Measurements from ENCODE around the gene OSBP2.
"Not testable (repeated sequence)": the region's sequence is repeated elsewhere in the genome, so short reads cannot be mapped to it uniquely, and the experiment has no call there.

The OSBP2 gene

DNA sequence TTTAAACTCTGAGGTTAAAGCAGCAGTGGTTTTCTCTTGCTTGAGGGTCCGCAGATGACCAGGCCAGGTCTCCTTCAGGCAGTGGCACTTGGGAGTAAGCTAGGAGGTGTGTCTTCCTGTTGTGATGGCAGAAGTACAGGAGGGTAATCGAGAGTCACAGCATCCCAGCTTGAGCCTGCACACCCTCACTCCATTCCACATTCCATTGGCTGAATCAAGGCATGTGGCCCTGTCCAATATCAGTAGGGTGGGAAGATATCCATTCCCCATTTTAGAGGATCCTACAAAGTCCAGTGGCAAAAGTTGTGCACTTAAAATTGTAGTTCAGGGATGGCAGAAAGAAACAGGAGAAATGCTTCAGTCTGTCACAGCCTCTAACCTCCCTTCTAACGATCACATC is 23.3 kb downstream of the OSBP2 start:
- Mint-ChIP-seq H3K36me3 (ENCODE audit: low read depth) (no peaks in the 10 kb centered on the region), H3K4me1 (ENCODE audit: low read depth) (peaks cover 14% of the 10 kb centered on the region), H3K9me3 (no peaks in the 10 kb centered on the region), H3K27me3 (peaks cover 5% of the 10 kb centered on the region), H3K4me3 (no peak overlapping the region), H3K27ac (peak overlapping the region; percentile 6)
- intact Hi-C loops (cut with micrococcal nuclease): no loop called here

DNA sequence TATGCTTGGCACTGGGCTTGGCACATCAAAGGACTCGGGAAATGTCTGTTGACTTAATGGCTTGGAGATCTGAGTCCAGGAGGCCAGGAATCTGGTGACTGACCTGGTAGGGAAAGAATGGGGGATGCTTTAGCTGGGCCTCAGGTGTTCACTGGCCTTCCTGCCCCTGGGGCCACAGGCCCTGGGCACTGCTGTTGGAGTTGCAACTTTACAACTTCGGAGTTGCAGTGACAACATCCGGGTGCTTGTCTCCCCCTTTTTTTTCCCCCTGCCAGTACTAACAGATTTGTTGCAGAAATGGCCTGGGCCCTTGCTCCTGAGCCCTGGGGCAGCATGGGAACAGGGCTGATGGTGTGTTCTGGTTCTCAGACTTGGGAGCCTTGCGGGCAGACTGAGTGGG is 23.8 kb downstream of the OSBP2 start:
- intact Hi-C loops (cut with micrococcal nuclease): no loop called here
- H3K27ac Mint-ChIP-seq: no peak overlapping the region
- H3K27me3 Mint-ChIP-seq: peaks cover 5% of the 10 kb centered on the region
- no peak overlapping the region for H3K4me3 Mint-ChIP-seq
- H3K36me3 Mint-ChIP-seq (ENCODE audit: low read depth): no peaks in the 10 kb centered on the region
- H3K4me1 Mint-ChIP-seq (ENCODE audit: low read depth): peaks cover 14% of the 10 kb centered on the region
- H3K9me3 Mint-ChIP-seq: no peaks in the 10 kb centered on the region

DNA sequence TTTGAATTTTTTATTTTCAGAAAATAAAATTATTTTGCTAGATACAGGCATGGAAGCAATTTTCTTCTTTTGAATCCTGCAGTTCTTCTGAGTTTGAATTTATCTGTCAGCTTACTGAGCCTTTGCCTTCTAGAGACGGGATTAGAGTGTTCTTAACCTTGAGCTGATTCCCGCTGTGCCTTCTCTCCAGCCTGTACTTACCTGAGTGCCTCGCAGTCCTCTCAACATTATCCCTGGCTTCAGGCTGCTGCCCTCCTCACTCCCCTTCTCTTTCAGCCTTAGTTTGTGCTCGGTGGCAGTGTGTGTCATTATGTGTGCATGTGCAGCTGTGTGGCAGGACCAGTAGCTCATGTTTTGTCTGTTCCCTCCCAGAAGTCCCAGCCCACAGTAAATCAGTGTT is 24.3 kb downstream of the OSBP2 start:
- Mint-ChIP-seq H3K4me3 (no peak overlapping the region), H3K36me3 (ENCODE audit: low read depth) (no peaks in the 10 kb centered on the region), H3K27me3 (peaks cover 5% of the 10 kb centered on the region), H3K9me3 (no peaks in the 10 kb centered on the region), H3K4me1 (ENCODE audit: low read depth) (peaks cover 14% of the 10 kb centered on the region), H3K27ac (no peak overlapping the region)
- intact Hi-C loops (cut with micrococcal nuclease): no loop called here

DNA sequence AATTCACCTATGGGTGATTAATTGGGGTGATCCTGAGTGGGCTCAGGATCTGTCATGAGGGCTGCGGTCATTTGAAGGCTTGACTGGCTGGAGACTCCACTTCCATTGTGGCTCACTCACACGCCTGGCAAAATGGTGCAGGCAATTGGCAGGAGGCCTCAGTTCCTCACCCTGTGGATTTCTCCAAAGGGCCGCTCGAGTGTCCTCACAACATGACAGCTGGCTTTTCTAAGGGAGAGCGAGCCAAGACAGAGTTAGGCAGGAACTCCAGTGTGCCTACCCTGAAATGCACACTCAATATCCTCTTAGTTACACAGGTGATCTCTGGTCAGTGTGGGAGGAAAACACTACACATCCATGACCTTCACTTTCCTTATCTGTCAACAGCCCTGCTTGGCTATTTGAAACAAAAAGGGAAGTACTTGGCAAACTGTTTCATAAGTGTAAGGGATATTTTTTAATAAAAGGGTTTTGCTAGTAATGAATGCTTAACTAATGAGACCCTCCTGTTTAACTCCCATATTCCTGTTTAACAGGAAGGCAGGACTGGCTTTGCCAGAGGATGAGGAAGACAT is 25.7 kb downstream of the OSBP2 start:
- intact Hi-C loops (cut with micrococcal nuclease): no loop called here
- Mint-ChIP-seq H3K4me3 (no peak overlapping the region), H3K27me3 (peaks cover 5% of the 10 kb centered on the region), H3K27ac (no peak overlapping the region), H3K9me3 (no peaks in the 10 kb centered on the region), H3K4me1 (ENCODE audit: low read depth) (peaks cover 14% of the 10 kb centered on the region), H3K36me3 (ENCODE audit: low read depth) (no peaks in the 10 kb centered on the region)

DNA sequence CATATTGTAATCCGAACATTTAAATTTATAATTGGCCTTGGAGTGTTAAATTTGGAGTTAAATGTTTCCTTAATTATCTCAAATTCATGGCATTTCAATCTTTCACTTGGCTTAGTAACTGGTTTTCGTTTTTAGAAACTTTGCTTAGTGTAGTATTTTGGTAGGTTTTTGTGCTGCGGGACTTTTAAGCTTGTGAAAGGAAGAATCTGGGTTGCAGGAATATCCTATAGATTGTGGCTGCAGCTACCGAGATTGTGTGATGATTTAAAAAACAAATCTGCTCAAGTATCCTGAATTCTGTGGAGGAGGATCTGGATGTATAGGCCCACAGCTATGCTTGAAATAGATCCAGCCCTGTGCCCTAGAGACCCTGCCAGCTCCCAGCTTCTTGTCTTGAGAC is 27.1 kb downstream of the OSBP2 start:
- H3K27me3 Mint-ChIP-seq: peaks cover 3% of the 10 kb centered on the region
- H3K27ac Mint-ChIP-seq: no peak overlapping the region
- H3K9me3 Mint-ChIP-seq: no peaks in the 10 kb centered on the region
- H3K4me1 Mint-ChIP-seq (ENCODE audit: low read depth): peaks cover 11% of the 10 kb centered on the region
- no peak overlapping the region for H3K4me3 Mint-ChIP-seq
- no peaks in the 10 kb centered on the region for H3K36me3 Mint-ChIP-seq (ENCODE audit: low read depth)
- intact Hi-C loops (cut with micrococcal nuclease): no loop called here

DNA sequence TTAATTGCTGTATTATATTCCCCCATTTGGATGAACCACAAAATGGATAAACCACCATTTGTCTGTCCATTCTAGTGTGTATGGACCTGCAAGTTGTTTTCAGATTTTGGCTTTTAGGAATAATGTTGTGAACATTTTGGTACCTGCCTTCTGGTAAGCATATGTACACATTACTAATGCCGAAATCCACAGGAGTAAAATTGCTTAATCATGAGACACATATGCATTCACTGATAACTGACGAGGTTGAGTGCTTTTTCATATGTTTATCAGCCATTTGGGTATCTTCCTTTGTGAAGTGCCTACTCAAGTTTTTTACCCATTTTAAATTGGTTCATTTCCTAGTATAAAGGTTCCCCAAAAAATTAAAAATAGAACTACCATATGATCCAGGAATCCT is 34.2 kb downstream of the OSBP2 start:
- Mint-ChIP-seq H3K4me1 (ENCODE audit: low read depth) (peaks cover 9% of the 10 kb centered on the region), H3K27ac (no peak overlapping the region), H3K36me3 (ENCODE audit: low read depth) (no peaks in the 10 kb centered on the region), H3K9me3 (no peaks in the 10 kb centered on the region), H3K4me3 (no peak overlapping the region), H3K27me3 (peaks cover 11% of the 10 kb centered on the region)
- intact Hi-C loops (cut with micrococcal nuclease): no loop called here

DNA sequence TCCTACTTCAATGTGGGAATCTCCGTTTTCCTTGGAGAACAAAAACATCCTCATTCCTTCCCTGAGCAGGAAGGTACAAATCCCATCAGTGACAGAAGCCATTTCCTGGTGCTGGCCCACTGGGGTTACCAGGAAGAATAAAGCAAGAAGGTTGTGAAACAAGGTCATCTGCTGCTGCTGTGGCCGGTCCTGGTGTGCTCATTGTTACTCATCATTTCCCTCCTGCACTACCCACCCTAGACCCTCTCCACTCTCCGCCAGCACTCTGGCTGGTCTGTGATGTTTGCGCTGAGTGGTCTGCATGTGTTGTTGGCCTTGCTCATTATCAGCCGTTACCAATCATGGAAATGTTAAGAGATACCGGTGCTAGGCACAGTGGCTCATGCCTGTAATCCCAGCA is 37.0 kb downstream of the OSBP2 start:
- H3K27ac Mint-ChIP-seq: no peak overlapping the region
- no peak overlapping the region for H3K4me3 Mint-ChIP-seq
- peaks cover 9% of the 10 kb centered on the region for H3K4me1 Mint-ChIP-seq (ENCODE audit: low read depth)
- H3K27me3 Mint-ChIP-seq: peaks cover 13% of the 10 kb centered on the region
- no peaks in the 10 kb centered on the region for H3K9me3 Mint-ChIP-seq
- H3K36me3 Mint-ChIP-seq (ENCODE audit: low read depth): no peaks in the 10 kb centered on the region
- intact Hi-C loops (cut with micrococcal nuclease): no loop called here

DNA sequence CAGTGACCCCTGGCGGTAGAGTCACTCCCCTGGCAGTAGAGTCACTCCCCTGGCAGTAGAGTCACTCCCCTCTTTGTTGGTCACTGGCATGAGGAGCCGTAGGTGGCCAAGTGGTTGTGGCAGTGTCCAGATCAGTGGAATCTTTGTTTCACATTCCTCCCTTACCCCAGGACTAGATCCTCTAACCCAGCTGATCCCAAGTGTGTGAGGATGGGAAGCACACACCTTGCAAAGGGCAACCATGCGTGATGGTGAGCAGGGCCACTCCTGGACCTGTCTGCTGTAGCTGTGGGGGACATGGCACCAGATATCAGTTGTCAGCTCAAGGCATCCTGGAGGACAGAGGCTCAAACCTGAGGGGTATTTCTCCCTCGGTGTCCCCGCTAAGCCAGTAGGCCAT is 37.8 kb downstream of the OSBP2 start:
- intact Hi-C loops (cut with micrococcal nuclease): no loop called here
- no peak overlapping the region for H3K27ac Mint-ChIP-seq
- H3K27me3 Mint-ChIP-seq: peaks cover 13% of the 10 kb centered on the region
- peaks cover 9% of the 10 kb centered on the region for H3K4me1 Mint-ChIP-seq (ENCODE audit: low read depth)
- H3K4me3 Mint-ChIP-seq: no peak overlapping the region
- no peaks in the 10 kb centered on the region for H3K36me3 Mint-ChIP-seq (ENCODE audit: low read depth)
- H3K9me3 Mint-ChIP-seq: no peaks in the 10 kb centered on the region

DNA sequence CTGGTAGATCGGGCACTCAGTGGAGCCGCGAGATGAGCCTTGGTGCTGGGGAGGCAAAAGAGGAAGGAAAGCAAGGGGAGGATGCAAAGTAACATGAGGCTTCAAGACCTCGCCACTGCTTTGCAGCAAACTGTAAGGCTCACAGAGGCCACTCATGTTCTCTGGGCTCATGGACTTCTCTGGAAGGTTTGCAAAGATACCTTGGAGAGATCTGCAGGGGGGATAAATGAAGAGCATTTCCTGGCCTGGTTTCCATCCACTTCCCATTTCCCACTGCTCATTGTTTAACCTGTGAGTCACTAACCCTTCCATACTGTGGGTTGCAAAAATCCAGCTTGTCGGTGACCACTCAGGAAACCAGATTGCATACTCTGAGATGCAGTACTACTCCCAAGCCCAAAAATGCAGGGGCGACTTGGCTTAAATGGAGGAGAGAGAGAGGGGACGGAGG is 38.5 kb downstream of the OSBP2 start:
- intact Hi-C loops (cut with micrococcal nuclease): no loop called here
- Mint-ChIP-seq H3K9me3 (no peaks in the 10 kb centered on the region), H3K4me1 (ENCODE audit: low read depth) (peaks cover 9% of the 10 kb centered on the region), H3K27me3 (peaks cover 13% of the 10 kb centered on the region), H3K36me3 (ENCODE audit: low read depth) (no peaks in the 10 kb centered on the region), H3K4me3 (no peak overlapping the region), H3K27ac (no peak overlapping the region)

DNA sequence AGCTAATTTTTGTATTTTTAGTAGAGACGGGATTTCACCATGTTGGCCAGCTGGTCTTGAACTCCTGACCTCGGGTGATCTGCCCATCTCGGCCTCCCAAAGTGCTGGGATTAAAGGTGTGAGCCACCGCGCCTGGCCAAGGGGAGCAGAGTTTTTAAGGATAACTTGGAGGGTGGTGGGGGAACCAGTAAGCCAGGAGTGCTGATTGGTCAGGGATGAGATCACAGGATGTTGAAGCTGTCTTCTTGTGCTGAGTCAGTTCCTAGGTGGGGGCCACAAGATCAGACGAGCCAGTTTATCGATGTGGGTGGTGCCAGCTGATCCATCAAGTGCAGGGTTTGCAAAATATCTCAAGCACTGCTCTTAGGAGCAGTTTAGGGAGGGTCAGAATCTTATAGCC is 45.3 kb downstream of the OSBP2 start:
- Mint-ChIP-seq H3K27me3 (peaks cover 12% of the 10 kb centered on the region), H3K4me1 (ENCODE audit: low read depth) (peaks cover 15% of the 10 kb centered on the region)
- H3K36me3 Mint-ChIP-seq (ENCODE audit: low read depth); H3K9me3 Mint-ChIP-seq; H3K4me3 Mint-ChIP-seq; intact Hi-C loops (cut with micrococcal nuclease); H3K27ac Mint-ChIP-seq: not testable (repeated sequence)

DNA sequence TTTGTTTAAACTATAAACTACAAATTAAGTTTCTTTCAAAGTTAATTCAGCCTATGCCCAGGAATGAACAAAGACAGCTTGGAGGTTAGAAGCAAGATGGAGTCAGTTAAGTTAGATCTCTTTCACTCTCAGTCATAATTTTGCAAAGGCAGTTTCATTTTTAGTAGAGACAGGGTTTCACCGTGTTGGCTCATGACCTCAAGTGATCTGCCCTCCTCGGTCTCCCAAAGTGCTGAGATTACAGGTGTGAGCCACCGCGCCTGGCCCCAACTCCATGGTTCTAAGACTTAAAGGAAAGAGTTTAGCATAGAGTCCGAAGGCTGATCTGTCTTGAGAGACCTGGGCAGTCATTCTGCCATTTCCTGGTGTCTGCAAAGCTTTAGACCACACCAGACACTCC is 45.8 kb downstream of the OSBP2 start:
- H3K9me3 Mint-ChIP-seq; H3K4me3 Mint-ChIP-seq; intact Hi-C loops (cut with micrococcal nuclease); H3K27ac Mint-ChIP-seq; H3K36me3 Mint-ChIP-seq (ENCODE audit: low read depth): not testable (repeated sequence)
- Mint-ChIP-seq H3K27me3 (peaks cover 10% of the 10 kb centered on the region), H3K4me1 (ENCODE audit: low read depth) (peaks cover 15% of the 10 kb centered on the region)

DNA sequence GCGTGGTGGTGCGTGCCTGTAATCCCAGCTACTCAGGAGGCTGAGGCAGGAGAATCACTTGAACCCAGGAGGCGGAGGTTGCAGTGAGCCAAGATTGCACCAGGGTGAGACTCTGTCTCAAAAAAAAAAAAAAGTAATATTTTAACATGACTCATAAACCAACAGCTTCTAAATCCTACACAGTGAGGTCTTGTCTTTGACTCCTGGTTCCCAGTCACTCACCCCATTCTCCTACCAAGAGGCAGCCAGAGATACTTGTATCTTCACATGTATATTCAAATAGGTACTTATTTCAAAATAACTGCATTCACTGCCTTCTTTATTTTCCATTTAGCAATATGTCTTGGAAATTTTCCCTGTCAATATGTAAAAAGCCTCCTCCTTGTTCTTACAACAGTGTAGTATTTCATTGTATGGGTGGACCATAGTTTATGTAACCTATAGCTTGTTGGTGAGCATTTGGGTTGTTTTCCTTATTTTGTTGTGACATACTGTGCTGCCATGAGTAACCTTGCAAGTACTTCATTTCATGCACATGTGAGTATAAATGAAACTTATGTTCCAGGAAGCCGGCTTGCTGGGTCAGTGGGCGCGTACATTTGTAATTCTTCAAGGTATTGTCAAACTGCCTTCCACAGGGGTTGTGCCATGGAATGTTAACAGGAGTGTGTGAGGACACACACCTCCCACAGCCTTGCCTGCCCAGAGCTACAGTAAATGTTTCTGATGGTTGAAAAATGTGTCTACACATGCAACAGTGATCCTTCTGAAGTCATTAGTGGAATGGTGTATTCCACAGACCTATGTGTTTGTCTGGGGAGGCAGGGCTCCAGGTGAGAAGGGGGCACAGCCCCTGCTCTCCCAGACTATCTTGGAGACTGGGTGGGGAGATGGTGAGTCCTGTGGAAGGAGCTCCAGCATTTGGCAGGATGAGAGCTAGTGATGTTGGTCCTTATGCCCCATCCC is 47.9 kb downstream of the OSBP2 start:
- peaks cover 18% of the 10 kb centered on the region for H3K4me1 Mint-ChIP-seq (ENCODE audit: low read depth)
- no peaks in the 10 kb centered on the region for H3K9me3 Mint-ChIP-seq
- peaks cover 10% of the 10 kb centered on the region for H3K27me3 Mint-ChIP-seq
- intact Hi-C loops (cut with micrococcal nuclease): no loop called here
- no peaks in the 10 kb centered on the region for H3K36me3 Mint-ChIP-seq (ENCODE audit: low read depth)
- no peak overlapping the region for H3K27ac Mint-ChIP-seq
- no peak overlapping the region for H3K4me3 Mint-ChIP-seq

DNA sequence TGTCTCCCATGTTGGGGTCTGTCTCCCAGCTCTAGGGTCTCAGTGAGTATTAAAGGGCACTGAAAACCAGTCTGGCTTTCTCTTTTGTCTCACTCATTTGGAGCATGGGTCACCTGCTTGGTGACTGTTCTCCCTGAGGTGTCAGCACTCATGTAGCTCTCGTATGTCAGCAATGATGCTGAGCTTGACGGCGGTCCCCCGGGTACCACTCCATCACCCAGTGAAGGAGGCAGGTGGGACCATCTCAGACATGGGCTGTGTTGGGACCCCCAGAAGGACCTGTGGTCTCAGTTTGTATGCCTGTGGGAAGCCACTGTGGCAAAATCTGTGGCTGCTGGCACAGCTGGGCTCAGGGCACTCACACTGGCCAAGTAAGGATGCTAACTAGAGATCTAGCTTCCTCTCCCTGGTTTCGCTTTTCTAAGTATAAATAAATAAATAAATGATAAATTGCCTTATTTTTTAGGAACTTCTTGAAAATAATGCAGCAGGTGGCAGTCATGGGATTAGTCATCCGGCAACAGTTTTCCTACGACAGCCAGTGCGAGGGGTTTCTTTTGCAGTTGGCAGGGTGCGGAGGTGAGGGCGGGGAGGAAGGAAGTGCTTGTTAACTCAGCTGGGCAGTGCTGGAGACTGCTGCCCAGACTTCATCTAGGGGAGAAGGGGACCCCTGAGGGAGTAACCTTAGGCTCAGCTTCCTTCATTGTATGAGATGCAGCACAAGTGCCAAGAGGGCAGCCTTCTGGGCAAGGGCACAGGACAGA is 48.8 kb downstream of the OSBP2 start:
- H3K9me3 Mint-ChIP-seq: no peaks in the 10 kb centered on the region
- intact Hi-C loops (cut with micrococcal nuclease): no loop called here
- peaks cover 20% of the 10 kb centered on the region for H3K4me1 Mint-ChIP-seq (ENCODE audit: low read depth)
- H3K36me3 Mint-ChIP-seq (ENCODE audit: low read depth): no peaks in the 10 kb centered on the region
- peaks cover 10% of the 10 kb centered on the region for H3K27me3 Mint-ChIP-seq
- H3K4me3 Mint-ChIP-seq: no peak overlapping the region
- H3K27ac Mint-ChIP-seq: no peak overlapping the region

DNA sequence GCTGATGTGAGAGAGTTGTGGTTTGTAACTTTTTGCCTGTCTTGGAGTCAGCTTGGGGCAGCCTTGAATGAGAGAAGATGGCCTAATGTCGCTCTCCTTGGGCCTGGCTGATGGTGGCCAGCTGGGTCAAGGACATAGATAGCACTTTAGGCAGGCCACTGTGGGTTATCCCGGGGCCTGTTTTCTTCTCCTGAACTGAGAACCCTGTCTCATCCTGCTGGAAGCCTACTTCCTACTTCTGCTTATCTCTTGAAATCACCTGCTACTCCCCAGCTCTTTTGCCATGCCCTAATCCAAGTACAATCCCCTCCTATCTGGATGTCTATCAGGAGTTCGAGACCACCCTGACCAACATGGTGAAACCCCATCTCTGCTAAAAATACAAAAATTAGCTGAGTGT is 49.5 kb downstream of the OSBP2 start:
- peaks cover 20% of the 10 kb centered on the region for H3K4me1 Mint-ChIP-seq (ENCODE audit: low read depth)

More for the DNA sequence above, 49.5 kb downstream of the OSBP2 start:
- Mint-ChIP-seq H3K27me3 (peaks cover 10% of the 10 kb centered on the region), H3K9me3 (no peaks in the 10 kb centered on the region), H3K27ac (peak overlapping the region; percentile 6), H3K4me3 (no peak overlapping the region), H3K36me3 (ENCODE audit: low read depth) (no peaks in the 10 kb centered on the region)
- intact Hi-C loops (cut with micrococcal nuclease): no loop called here
